ENCODE data around the gene MSH2.
A peak's percentile ranks its signal among the peaks of the same experiment; 100 is the strongest.
"Not testable (repeated sequence)": the region's sequence is repeated elsewhere in the genome, so short reads cannot be mapped to it uniquely, and the experiment has no call there.

Gene MSH2

DNA sequence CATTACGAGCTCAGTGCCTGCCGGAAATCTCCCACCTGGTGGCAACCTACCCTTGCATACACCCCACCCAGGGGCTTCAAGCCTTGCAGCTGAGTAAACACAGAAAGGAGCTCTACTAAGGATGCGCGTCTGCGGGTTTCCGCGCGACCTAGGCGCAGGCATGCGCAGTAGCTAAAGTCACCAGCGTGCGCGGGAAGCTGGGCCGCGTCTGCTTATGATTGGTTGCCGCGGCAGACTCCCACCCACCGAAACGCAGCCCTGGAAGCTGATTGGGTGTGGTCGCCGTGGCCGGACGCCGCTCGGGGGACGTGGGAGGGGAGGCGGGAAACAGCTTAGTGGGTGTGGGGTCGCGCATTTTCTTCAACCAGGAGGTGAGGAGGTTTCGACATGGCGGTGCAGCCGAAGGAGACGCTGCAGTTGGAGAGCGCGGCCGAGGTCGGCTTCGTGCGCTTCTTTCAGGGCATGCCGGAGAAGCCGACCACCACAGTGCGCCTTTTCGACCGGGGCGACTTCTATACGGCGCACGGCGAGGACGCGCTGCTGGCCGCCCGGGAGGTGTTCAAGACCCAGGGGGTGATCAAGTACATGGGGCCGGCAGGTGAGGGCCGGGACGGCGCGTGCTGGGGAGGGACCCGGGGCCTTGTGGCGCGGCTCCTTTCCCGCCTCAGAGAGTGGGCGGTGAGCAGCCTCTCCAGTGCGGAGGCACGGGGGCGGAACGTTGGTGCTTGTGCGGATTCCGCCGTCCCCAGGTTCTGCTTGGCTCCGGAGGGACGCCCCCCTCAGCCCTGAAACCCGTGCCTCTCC lies at the start of gene MSH2:
Gene MSH2, plus strand, starts transcription at position 352 of the 804 bp plus-strand sequence. Its CDS starts 36 bp downstream, at position 388.
- peak; percentile 91 to 92 for DNase-seq

DNA sequence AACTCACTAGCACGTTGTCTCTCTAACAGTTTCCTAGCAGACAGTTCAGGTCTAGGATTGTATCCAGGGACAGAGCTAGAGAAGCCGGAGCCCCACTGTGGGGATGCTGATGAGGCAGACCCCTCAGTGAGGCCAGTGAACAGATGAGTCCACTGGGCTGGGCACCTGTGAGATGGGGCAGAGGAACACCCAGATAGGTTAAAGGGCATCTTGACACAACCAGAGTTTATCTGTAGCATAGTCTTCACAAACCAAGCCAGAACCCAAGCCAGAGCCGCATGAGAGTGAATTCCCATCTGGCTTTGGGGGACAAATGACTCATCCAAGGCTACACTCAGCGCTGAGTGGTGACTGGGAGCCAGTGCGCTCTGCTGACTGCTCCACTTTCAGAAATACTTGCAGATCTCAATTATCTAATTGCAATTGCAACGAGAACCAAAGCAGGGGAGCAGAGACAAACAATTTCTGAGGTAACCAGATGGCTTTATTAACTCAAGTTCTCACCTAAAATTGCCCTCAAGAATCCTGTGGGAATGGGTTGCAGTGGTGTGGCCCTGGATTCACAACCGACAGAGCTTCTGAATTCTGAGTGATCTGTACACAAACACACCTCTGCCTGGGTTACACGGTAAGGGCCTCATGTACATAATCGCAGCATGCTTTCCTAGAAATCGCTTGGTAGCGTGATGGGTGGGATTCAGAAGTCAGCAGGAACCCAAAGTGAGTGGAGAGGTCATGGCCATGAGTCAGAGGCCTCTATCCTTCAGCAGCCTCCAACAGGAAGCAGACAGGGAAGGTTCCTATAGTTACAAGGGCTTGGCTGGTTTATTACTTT lies 48.7 kb upstream of the MSH2 start:
- no peak for DNase-seq

DNA sequence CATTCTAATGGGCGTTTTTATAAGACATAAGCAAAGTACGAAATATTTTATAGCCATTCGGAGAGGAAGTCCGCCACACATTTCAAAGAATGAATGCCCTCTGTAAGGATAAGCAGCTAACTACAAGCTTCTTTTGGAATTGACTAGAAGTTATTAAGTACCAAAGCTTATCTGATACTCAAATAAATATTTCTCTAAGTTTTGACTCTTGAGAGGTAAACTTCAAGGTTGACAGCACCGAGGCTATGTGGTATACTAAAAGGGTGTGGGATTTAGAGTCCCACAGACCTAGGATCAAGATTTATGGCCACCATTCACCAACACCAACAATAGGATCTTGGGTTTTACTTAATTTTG lies 48.1 kb upstream of the MSH2 start:
- DNase-seq, result no peak

DNA sequence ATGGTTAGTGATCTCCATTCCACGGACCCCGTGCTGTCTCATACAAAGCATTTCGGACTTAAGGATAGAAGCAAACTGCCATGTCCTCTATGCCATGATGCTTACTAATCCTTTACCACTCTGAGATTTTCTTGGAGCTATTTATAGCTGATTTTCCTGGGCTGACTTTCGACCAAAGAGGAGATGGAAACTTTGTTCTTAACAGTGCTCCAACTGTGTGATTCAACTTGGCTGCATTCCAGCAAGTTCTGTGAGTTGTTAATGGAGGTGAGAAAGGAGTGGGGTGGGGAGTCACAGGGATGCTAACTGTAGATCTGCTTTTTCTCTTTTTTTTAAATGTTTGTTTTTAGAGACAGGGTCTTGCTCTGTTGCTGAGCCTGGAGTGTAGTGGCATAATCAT lies 45.5 kb upstream of the MSH2 start:
- no peak for DNase-seq

DNA sequence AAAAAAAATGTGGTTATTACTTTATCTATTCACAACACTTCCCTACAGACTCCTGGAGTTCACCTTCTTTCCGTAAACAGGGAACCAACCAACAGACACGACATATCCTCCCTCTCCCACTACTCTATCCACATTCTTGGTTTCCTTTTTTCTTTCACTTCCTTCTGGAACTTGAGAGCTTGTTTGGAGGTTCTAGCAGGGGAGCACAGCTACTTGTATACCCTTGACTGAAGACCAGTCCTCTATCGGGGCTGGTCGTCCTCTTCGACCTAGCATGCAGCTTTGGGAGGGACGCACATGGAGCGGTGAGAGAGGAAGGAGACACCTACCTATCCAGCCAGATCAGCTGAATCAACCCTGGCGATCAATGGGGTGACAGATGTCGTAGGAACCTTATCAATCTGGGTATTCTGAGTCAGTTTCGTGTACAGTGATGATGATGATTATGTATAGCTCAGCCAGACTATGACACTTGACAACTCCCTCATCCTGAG lies 43.5 kb upstream of the MSH2 start:
- DNase-seq, result no peak

DNA sequence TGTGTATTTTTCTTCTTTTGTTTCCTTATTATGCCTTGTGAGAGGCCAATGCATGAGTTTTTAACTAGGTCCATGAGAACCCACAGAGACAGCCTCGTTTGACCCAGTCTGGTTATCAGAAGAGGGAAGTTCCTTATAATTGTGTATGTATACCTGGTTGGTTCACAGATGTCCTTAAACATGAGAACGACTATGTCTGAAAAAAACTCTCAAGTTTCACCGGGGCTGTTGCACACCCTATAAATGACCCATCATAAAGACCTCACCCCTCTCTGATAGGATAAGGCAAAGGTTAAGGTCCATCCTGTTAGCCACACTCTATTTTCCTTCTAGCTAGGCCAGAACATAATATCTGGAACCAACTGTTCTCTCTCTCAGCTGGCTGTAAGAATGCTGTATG lies 42.7 kb upstream of the MSH2 start:
- DNase-seq, result no peak

DNA sequence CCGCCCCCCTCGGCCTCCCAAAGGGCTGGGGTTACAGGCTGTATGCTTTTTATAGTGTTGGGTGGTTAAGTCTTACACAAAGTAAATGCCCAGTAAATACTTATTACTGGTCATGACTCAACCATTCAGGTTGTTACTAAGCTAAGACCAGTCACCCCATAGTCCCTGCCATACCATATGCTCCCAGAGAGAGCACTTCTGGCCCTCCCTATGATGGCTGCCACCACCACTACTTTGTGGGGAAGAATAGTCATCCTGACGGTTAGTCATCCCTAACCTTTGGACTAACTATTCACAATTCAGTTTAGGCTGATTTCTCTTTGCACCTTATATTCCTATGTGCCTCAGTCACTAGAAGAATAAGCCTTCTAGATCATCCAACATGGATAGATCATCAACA lies 42.0 kb upstream of the MSH2 start:
- no peak for DNase-seq

DNA sequence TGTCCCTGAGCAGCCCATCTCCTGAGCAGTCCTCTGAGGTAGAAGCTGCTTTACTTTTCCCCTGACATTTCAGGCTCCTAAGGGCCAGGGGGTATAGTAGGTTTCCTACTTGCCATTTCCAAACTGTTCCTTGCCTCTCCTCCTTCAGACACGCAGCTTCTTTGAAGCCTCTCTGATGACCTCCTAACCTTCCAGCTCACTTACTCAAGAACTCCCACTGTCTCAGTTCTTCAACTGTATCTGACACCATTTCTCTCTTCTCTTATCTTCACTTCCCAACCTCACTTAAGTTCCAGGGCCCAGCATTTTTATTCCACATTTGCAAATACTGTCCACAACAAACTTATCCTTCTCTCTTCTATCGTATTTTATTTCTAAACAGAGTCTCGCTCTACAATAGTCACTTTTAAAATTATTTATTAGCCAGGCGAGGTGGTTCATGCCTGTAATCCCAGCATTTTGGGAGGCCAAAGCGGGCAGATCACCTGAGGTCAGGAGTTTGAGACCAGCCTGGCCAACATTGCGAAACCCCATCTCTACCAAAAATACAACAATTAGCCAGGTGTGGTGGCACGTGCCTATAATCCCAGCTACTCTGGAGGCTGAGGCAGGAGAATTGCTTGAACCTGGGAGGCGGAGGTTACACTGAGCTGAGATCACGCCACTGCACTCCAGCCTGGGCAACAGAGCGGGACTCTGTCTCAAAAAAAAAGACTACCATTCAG lies 41.3 kb upstream of the MSH2 start:
- DNase-seq, result not testable (repeated sequence)

DNA sequence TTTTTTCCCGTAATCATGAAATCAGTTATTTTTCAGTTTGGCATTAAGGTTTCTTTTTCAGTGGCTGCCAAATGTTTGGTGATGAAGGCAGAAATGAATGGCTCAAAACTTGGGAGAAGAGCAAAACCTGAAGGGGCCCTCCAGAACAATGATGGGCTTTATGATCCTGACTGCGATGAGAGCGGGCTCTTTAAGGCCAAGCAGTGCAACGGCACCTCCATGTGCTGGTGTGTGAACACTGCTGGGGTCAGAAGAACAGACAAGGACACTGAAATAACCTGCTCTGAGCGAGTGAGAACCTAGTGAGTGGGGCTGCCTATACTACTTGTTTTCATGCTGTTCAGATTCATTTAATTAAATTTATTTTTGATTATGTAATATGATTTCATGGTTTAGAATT lies 29.2 kb upstream of the MSH2 start:
- no peak for DNase-seq

DNA sequence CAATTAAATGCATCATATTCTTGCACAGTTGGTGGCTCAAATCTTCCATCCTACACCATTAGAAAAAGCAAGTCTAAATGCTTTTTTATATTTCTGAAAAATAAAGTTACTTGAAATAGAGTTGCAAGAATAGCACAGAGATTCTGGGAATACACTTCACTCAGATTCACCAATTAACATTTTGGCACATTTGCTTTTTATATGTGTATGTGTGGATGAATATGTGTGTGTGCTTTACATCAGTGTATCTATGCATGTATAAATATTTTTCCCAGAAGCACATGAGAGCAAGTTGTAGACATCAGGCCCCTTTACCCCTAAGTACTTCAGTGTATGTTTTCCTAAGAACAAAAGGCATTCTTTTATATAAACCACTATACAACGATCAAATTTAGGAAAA lies 27.6 kb upstream of the MSH2 start:
- no peak for DNase-seq

DNA sequence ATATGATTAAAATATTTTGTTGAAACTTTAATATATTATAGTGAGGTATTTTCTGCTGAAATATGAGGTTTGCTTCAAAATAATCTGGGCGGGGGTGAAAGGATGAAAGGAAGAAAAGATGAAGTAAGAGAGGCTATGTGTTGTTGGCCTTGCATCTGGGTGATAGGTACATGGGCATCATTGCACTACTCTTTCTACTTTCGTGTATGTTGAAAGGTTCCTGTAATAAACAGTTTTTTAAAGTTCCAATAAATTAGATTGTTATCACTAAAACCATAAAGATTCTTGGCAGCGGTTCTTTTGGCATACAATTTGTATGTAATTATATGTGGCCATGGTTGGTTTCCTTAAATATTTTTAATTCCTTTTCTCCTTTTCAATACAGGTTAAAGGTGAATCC lies 23.6 kb upstream of the MSH2 start:
- no peak for DNase-seq

DNA sequence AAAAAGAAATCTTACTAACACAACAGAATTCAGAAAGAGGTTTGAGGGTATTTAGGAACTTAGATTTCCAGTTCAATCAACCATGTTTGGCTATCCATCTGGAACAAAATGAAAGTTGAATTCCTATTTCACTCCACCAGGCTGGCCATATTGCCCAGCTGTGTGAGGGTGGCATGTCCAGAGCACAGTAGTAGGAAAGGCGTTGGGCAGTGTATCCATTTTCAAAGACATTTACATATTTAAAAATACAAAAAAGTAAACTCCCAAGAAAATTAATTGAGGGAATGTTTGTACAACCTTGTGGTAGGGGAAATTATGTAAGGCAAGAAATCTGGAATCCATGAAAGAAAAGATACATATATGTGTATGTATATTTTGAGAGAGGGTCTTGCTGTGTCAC lies 21.5 kb upstream of the MSH2 start:
- DNase-seq, result no peak

DNA sequence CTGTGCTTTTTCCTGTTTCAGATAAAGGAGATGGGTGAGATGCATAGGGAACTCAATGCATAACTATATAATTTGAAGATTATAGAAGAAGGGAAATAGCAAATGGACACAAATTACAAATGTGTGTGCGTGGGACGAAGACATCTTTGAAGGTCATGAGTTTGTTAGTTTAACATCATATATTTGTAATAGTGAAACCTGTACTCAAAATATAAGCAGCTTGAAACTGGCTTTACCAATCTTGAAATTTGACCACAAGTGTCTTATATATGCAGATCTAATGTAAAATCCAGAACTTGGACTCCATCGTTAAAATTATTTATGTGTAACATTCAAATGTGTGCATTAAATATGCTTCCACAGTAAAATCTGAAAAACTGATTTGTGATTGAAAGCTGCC lies 16.4 kb upstream of the MSH2 start:
- DNase-seq, result no peak

DNA sequence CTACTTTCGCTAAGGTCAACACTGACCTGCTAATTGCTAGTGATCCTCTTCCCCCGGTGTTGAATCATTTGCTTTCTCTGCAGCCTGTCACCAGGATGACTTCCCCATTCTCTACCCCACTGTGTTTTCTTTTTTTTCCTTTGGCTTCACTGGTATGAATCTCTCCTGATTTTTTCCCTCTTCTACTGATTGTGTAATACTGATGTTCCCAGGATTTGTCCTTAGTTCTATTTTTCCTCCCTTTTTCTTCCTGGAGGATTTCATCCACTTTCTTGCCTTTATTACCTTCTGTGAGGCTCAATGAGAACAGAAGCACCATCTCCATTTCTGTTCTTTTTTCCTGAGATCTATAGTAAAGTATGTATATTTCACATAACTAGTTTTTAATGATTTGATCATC lies 14.1 kb upstream of the MSH2 start:
- DNase-seq, result no peak

DNA sequence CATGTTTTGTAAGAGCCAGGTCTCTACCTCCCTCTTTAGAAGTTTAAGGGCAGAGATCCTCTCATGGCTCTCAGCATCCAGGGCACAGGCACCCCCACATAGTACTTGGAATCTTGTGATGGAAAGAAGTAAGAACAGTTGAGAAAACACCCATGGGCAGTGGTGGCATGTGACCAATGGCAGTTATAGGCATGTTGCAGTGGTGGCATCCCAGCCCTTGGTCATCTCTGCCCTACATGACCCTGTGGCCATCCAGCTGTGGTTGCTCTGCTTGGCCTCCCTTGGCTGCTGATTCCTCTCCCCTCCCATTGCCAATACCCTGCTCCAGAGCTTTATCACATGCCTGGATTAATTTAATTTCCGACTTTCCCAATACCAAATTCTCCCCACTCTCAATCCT lies 13.3 kb upstream of the MSH2 start:
- DNase-seq, result no peak

DNA sequence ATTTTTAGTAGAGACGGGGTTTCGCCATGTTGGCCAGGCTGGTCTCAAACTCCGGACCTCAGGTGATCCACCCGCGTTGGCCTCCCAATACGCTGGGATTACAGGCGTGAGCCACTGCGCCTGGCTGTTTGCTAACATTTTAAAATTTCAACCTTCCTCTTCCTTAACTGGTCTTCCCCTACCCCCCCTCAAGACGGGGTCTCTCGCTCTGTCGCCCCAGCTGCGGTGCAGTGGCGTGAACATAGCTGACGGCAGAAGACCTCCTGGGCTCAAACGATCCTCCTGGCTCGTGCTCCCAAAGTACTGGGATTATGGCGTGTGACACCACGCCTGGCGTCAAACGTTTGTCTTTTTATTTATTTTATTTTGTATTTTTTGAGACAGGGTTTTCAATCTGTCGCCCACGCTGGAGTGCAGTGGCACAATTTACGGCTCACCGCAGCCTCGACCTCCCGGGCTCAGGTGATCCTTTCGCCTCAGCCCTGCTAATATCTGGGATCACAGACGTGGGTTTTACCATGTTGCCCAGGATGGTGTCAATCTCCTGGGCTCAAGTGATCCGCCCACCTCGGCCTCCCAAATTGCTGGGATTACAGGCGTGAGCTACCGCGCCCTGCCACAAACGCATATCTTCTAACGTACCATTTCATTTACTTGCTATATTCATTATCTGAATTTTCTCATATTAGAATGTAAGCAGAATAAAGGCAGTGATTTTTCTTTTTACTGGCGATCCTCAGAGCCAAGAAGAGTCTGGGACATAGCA lies 984 bp upstream of the MSH2 start:
- DNase-seq, result peak in 1 of 2 donors; percentile 6

DNA sequence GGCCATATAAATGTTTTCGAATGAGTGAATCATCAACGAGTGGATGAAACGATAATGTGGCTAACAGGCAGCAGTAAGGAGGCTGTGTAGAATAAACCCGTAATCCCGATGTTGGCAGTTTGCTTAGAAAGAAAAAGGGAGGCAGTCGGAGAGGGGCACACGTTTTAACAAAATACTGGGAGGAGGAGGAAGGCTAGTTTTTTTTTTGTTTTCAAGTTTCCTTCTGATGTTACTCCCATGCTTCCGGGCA lies 476 bp upstream of the MSH2 start:
- DNase-seq, result no peak

DNA sequence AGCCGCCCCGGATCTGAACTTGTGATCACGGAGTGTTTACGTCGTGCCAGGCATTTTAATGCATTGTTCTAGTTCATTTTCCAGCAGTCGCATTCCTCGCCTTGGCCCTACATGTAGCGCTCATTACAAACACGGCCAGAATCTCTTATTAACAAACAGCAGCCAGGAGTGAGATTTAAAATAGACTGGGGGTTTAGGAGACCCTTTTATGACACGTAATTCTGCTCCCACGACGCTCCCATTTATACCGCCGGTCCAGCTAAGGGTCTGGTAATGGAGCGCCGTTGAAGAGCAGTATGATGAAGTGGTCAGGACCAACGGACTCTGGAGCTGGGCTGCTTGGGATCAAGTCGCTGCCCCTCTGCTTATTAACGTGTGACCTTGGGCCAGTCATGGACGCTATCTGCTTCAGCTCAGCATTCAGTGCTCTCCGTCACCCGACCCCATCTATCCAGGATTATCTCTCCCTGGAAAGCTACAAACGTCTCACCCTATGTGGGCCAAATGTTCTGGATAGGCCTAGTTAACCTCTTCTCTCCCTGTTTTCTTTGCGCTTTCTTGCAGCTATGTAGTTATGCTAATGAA lies 745 bp downstream of the MSH2 start:
- DNase-seq, result no peak

DNA sequence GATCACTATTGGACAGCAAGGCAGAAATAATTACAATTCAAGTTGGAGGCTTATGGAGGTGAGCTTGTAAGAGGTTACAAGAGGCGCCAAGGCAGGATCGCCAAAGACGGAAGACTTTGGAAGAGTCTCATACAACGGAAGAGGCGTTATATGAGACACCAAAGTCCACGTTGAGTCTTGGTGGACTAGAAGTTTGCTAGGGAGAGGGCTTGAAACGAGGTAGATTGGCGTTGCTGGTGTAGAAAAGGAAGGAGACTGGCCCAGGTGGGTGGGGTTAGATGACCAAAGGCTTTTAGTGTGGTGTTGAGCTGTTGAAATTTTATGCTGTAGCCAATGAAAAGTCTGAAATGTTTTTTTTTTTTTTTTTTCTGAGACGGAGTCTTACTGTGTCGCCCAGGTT lies 1.4 kb downstream of the MSH2 start:
- DNase-seq, result no peak

DNA sequence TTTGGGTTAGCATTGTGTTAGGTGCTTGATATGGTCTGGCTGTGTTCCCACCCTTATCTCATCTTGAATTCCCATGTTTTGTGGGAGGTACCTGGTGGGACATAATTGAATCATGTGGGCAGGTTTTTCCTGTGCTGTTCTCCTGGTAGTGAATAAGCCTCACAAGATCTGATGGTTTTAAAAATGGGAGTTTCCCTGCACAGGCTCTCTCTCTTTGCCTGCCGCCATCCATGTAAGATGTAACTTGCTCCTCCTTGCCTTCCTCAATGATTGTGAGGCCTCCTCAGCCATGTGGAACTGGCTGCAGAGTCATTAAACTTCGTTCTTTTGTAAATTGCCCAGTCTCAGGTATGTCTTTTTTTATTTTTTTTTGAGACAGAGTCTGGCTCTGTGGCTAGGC lies 2.8 kb downstream of the MSH2 start:
- DNase-seq, result no peak

DNA sequence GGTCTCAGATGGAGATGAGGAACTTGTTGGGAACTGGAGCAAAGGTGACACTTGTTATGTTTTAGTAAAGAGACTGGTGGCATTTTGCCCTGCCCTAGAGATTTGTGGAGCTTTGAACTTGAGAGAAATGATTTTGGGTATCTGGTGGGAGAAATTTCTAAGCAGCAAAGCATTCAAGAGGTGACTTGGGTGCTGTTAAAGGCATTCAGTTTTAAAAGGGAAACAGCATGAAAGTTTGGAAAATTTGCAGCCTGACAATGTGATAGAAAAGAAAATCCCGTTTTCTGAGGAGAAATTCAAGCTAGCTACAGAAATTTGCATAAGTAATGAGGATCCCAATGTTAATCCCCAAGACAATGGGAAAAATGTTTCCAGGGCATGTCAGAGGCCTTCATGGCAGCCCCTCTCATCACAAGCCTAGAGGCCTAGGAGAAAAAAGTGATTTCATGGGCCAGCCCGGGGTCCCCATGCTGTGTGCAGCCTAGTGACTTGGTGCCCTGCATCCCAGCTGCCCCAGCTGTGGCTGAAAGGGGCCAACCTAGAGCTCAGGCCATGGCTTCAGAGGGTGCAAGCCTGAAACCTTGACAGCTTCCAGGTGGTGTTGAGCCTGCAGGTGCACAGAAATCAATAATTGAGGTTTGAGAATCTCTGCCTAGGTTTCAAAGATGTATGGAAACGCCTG lies 3.8 kb downstream of the MSH2 start:
- DNase-seq, result not testable (repeated sequence)

DNA sequence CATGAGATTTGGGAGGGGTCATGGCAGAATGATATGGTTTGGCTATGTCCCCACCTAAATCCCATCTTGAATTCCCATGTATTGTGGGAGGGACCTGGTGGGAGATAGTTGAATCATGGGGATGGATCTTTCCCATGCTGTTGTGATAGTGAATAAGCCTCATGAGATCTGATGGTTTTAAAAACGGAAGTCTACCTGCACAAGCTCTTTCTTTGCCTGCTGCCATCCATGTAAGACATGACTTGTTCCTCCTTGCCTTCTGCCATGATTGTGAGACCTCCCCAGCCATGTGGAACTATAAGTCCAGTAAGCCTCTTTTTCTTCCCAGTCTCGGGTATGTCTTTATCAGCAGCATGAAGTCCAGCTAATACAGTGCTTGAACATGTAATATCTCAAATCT lies 5.0 kb downstream of the MSH2 start:
- DNase-seq, result not testable (repeated sequence)
